Liver (tissue), 9 donors: ENCODE measurements around the gene TTC28. TPM values are rescaled to one million over a fixed set of nuclear protein-coding genes. Genes with fewer than 3 reads are reported as not detected.

Source experiments
- DNase-seq: peaks from one replicate; pipeline ENCODE4 v3.0.0-alpha.2; 2017; ENCODE audit warnings: low spot score
- H3K27ac ChIP-seq, 2 donors: one replicate each; pipeline ENCODE4 v1.7.0; 2013; ENCODE audit warnings: inconsistent platforms in 2 of 2, low read length in 2 of 2, control low read depth in 1 of 2, low read depth in 1 of 2, mild to moderate bottlenecking in 1 of 2
- H3K27me3 ChIP-seq, 4 donors: one replicate each; pipeline versions ENCODE4 v1.6.1 to v1.7.0; 2013; ENCODE audit warnings: low read length in 3 of 4, inconsistent platforms in 1 of 4, mild to moderate bottlenecking in 1 of 4, moderate library complexity in 1 of 4; ENCODE audit not compliant: control insufficient read depth in 4 of 4, insufficient read depth in 4 of 4
- H3K36me3 ChIP-seq, 4 donors: one replicate each; pipeline versions ENCODE4 v1.6.1 to v1.7.0; 2013; ENCODE audit warnings: low read length in 3 of 4, mild to moderate bottlenecking in 3 of 4, low read depth in 1 of 4, moderate library complexity in 1 of 4; ENCODE audit not compliant: control insufficient read depth in 4 of 4, insufficient read depth in 3 of 4
- H3K4me1 ChIP-seq, 4 donors: one replicate each; pipeline versions ENCODE4 v1.6.1 to v1.7.0; 2013; ENCODE audit warnings: low read length in 3 of 4, mild to moderate bottlenecking in 3 of 4, moderate library complexity in 1 of 4; ENCODE audit not compliant: control insufficient read depth in 4 of 4, insufficient read depth in 4 of 4
- H3K4me3 ChIP-seq, 3 donors: one replicate each; pipeline versions ENCODE4 v1.6.1 to v1.7.0; 2013; ENCODE audit warnings: low read length in 3 of 3, control low read depth in 1 of 3, low read depth in 1 of 3, mild to moderate bottlenecking in 1 of 3
- H3K9ac ChIP-seq, 2 donors: one replicate each; pipeline ENCODE4 v1.7.0; 2013; ENCODE audit warnings: low read length in 2 of 2, mild to moderate bottlenecking in 2 of 2, moderate library complexity in 2 of 2, control low read depth in 1 of 2, low read depth in 1 of 2
- H3K9me3 ChIP-seq, 4 donors: one replicate each; pipeline versions ENCODE4 v1.6.1 to v1.7.0; 2013; ENCODE audit warnings: low read length in 3 of 4; ENCODE audit not compliant: control insufficient read depth in 4 of 4
- EGR1 ChIP-seq, 2 donors: IDR thresholded peaks; 2 replicates each; pipeline ENCODE4 v1.6.1; 2016 to 2018; ENCODE audit warnings: antibody characterized with exemption in 2 of 2, low read depth in 2 of 2
- FOXA1 ChIP-seq: IDR thresholded peaks from 2 replicates; pipeline ENCODE4 v1.6.1; 2016; ENCODE audit warnings: antibody characterized with exemption
- FOXA2 ChIP-seq: IDR thresholded peaks from 2 replicates; pipeline ENCODE4 v1.6.1; 2016; ENCODE audit warnings: antibody characterized with exemption
- GABPA ChIP-seq, 2 donors: IDR thresholded peaks in 1 of 2; conservative IDR thresholded peaks in 1 of 2; 2 replicates each; pipeline ENCODE4 v1.6.1; 2016; ENCODE audit warnings: antibody characterized with exemption in 2 of 2, mild to moderate bottlenecking in 1 of 2, moderate library complexity in 1 of 2
- HNF4A ChIP-seq, 2 donors: conservative IDR thresholded peaks; 2 replicates each; pipeline ENCODE4 v1.6.1; 2016; ENCODE audit warnings: antibody characterized with exemption in 2 of 2, mild to moderate bottlenecking in 2 of 2
- HNF4G ChIP-seq: IDR thresholded peaks from 2 replicates; pipeline ENCODE4 v1.6.1; 2016; ENCODE audit warnings: antibody characterized with exemption
- JUND ChIP-seq, 2 donors: IDR thresholded peaks; 2 replicates each; pipeline ENCODE4 v1.6.1; 2016; ENCODE audit warnings: antibody characterized with exemption in 2 of 2
- NR2F2 ChIP-seq: IDR thresholded peaks from 2 replicates; pipeline ENCODE4 v1.6.1; 2016; ENCODE audit warnings: antibody characterized with exemption
- RAD21 ChIP-seq, 2 donors: IDR thresholded peaks; 2 replicates each; pipeline ENCODE4 v1.6.1; 2016; ENCODE audit warnings: antibody characterized with exemption in 2 of 2, mild to moderate bottlenecking in 2 of 2
- RXRA ChIP-seq, 2 donors: IDR thresholded peaks; 2 replicates each; pipeline ENCODE4 v1.6.1; 2017 to 2018; ENCODE audit warnings: antibody characterized with exemption in 2 of 2, mild to moderate bottlenecking in 1 of 2
- SP1 ChIP-seq: IDR thresholded peaks from 2 replicates; pipeline ENCODE4 v1.6.1; 2018; ENCODE audit warnings: antibody characterized with exemption, mild to moderate bottlenecking
- TAF1 ChIP-seq: conservative IDR thresholded peaks from 2 replicates; pipeline ENCODE4 v1.6.1; 2016; ENCODE audit warnings: antibody characterized with exemption, mild to moderate bottlenecking
- YY1 ChIP-seq: IDR thresholded peaks from 2 replicates; pipeline ENCODE4 v1.6.1; 2016; ENCODE audit warnings: antibody characterized with exemption, mild to moderate bottlenecking
- WGBS: extraction: QIAGEN DNeasy Blood & Tissue Kit; methylation state at CpG from one replicate; pipeline ENCODE4 v1.1.7; 2013; 5-methylcytosine and 5-hydroxymethylcytosine counted together
- polyA plus RNA-seq, 2 donors: library from polyadenylated mRNA; stranded (reverse) in 1 of 2; unstranded in 1 of 2; fragments of 200-250 nt in 1 of 2; fragments of >200 nt in 1 of 2; fragmentation: Nextera tagmentation in 1 of 2; extraction: Ambion mirVana in 1 of 2; gene quantifications; one replicate each; pipeline versions ENCODE4 v1.2.1 to v1.2.3, GENCODE V29; 2013 to 2015
- total RNA-seq, 2 donors: library from RNA; depleted of rRNA; stranded (reverse); fragments of >200 nt; gene quantifications; one replicate each; pipeline ENCODE4 v1.2.3, GENCODE V29; 2014
- TF ChIP-seq, protein P1 (sequence below): IDR thresholded peaks from 2 replicates; pipeline ENCODE4 v1.6.1; 2016; ENCODE audit warnings: antibody characterized with exemption
- TF ChIP-seq, protein P2 (sequence below): IDR thresholded peaks from 2 replicates; pipeline ENCODE4 v1.6.1; 2016; ENCODE audit warnings: antibody characterized with exemption, mild to moderate bottlenecking
- TF ChIP-seq, protein P3 (sequence below): IDR thresholded peaks from 2 replicates; pipeline ENCODE4 v1.6.1; 2016; ENCODE audit warnings: antibody characterized with exemption
- TF ChIP-seq, protein P4 (sequence below): fragments of 150-350 bp; IDR thresholded peaks from 2 replicates; pipeline ENCODE4 v1.5.1; 2017; ENCODE audit warnings: improper control_type of control experiment, low read depth, low read length; ENCODE audit not compliant: missing input control
- TF ChIP-seq, protein P5 (sequence below): IDR thresholded peaks from 2 replicates; pipeline ENCODE4 v1.6.1; 2016; ENCODE audit warnings: antibody characterized with exemption
- donor health status: healthy.
- donor health status: healthy.
- donor health status: healthy.
- donor health status: healthy.
- donor health status: healthy.

The TTC28 gene
- total and polyA plus RNA-seq, 4 donors, result 4.2 to 19.4 (median 5.9) TPM

DNA sequence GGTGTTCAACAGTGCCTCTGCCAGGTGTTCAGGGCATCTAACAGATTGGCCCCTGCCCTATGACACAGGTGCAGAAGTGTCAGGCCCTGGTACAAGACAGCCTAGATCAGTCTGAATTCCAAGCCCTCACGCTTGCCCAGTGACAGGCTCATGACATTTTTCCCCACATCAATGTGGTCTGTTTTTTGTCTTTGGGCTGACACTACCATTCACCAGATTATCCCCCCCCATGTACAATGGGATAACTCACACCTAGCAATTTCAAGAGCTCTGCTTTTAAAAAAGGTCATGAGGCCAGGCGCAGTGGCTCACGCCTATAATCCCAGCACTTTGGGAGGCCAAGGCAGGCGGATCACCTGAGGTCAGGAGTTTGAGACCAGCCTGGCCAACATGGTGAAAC lies 605.1 kb downstream of the TTC28 start:
- WGBS, result over 99% methylated on average over 4 of the region's 4 CpGs
- Histone ChIP-seq H3K4me1 (no peaks in the 10 kb centered on the region), H3K36me3 (no peaks in the 10 kb centered on the region), H3K9ac (no peak overlapping the region), H3K27ac (no peak overlapping the region), H3K27me3 (no peaks in the 10 kb centered on the region), H3K9me3 (no peaks in the 10 kb centered on the region), H3K4me3 (no peak overlapping the region)
- TF ChIP-seq, protein P1, sequence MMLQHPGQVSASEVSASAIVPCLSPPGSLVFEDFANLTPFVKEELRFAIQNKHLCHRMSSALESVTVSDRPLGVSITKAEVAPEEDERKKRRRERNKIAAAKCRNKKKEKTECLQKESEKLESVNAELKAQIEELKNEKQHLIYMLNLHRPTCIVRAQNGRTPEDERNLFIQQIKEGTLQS, result no peak
- TF ChIP-seq FOXA2 (no peak), YY1 (no peak), RAD21 (IDR thresholded peaks at IDR 0.05) (no peak), EGR1 (IDR thresholded peaks at IDR 0.05; ENCODE audit: low read depth in 2 of 2) (no peak), JUND (IDR thresholded peaks at IDR 0.05) (no peak), SP1 (no peak), HNF4A (conservative IDR thresholded peaks at IDR 0.05) (no peak), FOXA1 (no peak), TAF1 (no peak), RXRA (IDR thresholded peaks at IDR 0.05) (no peak)
- TF ChIP-seq, protein P2, sequence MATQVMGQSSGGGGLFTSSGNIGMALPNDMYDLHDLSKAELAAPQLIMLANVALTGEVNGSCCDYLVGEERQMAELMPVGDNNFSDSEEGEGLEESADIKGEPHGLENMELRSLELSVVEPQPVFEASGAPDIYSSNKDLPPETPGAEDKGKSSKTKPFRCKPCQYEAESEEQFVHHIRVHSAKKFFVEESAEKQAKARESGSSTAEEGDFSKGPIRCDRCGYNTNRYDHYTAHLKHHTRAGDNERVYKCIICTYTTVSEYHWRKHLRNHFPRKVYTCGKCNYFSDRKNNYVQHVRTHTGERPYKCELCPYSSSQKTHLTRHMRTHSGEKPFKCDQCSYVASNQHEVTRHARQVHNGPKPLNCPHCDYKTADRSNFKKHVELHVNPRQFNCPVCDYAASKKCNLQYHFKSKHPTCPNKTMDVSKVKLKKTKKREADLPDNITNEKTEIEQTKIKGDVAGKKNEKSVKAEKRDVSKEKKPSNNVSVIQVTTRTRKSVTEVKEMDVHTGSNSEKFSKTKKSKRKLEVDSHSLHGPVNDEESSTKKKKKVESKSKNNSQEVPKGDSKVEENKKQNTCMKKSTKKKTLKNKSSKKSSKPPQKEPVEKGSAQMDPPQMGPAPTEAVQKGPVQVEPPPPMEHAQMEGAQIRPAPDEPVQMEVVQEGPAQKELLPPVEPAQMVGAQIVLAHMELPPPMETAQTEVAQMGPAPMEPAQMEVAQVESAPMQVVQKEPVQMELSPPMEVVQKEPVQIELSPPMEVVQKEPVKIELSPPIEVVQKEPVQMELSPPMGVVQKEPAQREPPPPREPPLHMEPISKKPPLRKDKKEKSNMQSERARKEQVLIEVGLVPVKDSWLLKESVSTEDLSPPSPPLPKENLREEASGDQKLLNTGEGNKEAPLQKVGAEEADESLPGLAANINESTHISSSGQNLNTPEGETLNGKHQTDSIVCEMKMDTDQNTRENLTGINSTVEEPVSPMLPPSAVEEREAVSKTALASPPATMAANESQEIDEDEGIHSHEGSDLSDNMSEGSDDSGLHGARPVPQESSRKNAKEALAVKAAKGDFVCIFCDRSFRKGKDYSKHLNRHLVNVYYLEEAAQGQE, result no peak
- TF ChIP-seq, protein P3, sequence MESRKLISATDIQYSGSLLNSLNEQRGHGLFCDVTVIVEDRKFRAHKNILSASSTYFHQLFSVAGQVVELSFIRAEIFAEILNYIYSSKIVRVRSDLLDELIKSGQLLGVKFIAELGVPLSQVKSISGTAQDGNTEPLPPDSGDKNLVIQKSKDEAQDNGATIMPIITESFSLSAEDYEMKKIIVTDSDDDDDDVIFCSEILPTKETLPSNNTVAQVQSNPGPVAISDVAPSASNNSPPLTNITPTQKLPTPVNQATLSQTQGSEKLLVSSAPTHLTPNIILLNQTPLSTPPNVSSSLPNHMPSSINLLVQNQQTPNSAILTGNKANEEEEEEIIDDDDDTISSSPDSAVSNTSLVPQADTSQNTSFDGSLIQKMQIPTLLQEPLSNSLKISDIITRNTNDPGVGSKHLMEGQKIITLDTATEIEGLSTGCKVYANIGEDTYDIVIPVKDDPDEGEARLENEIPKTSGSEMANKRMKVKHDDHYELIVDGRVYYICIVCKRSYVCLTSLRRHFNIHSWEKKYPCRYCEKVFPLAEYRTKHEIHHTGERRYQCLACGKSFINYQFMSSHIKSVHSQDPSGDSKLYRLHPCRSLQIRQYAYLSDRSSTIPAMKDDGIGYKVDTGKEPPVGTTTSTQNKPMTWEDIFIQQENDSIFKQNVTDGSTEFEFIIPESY, result no peak
- DNase-seq, result no peak

DNA sequence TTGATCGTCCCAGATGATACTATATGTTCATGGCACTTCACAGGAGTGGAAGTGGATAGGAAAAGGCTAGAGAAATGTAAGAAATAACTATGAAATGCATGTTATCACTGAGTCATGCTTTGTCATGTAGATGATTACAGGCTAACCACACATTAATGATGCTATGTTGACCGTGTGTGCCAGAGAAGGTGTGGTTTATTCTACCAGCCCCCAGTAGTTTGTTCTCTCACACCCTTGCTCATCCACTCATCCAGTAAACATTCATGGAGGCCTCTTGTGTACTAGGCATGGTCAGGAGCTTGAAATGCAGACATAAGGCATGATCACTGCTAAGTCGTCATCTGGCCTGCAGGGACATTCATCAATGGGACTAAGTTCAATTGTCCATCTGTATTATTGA lies 607.6 kb downstream of the TTC28 start:
- H3K9ac ChIP-seq, result no peak overlapping the region
- no peak for DNase-seq
- H3K27me3 ChIP-seq, result no peaks in the 10 kb centered on the region
- no peaks in the 10 kb centered on the region for H3K9me3 ChIP-seq
- H3K4me1 ChIP-seq, result no peaks in the 10 kb centered on the region
- H3K4me3 ChIP-seq, result no peak overlapping the region
- no peak overlapping the region for H3K27ac ChIP-seq
- H3K36me3 ChIP-seq, result no peaks in the 10 kb centered on the region
- 94% methylated on average over 3 of the region's 3 CpGs for WGBS
- TF ChIP-seq, protein P3, result no peak
- TF ChIP-seq RXRA (IDR thresholded peaks at IDR 0.05) (no peak), EGR1 (IDR thresholded peaks at IDR 0.05; ENCODE audit: low read depth in 2 of 2) (no peak), RAD21 (IDR thresholded peaks at IDR 0.05) (no peak), TAF1 (no peak), NR2F2 (no peak), FOXA2 (no peak), GABPA (IDR thresholded peaks at IDR 0.05 in 1 of 2, conservative IDR thresholded peaks at IDR 0.05 in 1 of 2) (no peak), HNF4A (conservative IDR thresholded peaks at IDR 0.05) (no peak), HNF4G (no peak), SP1 (no peak), YY1 (no peak), FOXA1 (no peak)
- TF ChIP-seq, protein P2, result no peak
- TF ChIP-seq, protein P4, sequence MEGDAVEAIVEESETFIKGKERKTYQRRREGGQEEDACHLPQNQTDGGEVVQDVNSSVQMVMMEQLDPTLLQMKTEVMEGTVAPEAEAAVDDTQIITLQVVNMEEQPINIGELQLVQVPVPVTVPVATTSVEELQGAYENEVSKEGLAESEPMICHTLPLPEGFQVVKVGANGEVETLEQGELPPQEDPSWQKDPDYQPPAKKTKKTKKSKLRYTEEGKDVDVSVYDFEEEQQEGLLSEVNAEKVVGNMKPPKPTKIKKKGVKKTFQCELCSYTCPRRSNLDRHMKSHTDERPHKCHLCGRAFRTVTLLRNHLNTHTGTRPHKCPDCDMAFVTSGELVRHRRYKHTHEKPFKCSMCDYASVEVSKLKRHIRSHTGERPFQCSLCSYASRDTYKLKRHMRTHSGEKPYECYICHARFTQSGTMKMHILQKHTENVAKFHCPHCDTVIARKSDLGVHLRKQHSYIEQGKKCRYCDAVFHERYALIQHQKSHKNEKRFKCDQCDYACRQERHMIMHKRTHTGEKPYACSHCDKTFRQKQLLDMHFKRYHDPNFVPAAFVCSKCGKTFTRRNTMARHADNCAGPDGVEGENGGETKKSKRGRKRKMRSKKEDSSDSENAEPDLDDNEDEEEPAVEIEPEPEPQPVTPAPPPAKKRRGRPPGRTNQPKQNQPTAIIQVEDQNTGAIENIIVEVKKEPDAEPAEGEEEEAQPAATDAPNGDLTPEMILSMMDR, result no peak
- TF ChIP-seq, protein P1, result no peak
- TF ChIP-seq, protein P5, sequence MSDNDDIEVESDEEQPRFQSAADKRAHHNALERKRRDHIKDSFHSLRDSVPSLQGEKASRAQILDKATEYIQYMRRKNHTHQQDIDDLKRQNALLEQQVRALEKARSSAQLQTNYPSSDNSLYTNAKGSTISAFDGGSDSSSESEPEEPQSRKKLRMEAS, result no peak
